ENCODE results near the gene NUP85. TPM values are rescaled to one million over a fixed set of nuclear protein-coding genes. Genes with fewer than 3 reads are reported as not detected.

NUP85 gene
- polyA plus RNA-seq, 1 donor from 2014 or later = 84.1 TPM

- no peaks in the 10 kb centered on the region for H4K20me1 ChIP-seq (ENCODE audit: insufficient read depth)
- no peaks in the 10 kb centered on the region for H3K9me3 ChIP-seq (ENCODE audit: low read length)
- no peaks in the 10 kb centered on the region for H3K36me3 ChIP-seq (ENCODE audit: insufficient read depth, low read length)
- TF ChIP-seq MXI1 (conservative IDR thresholded peaks at IDR 0.05; ENCODE audit: poor library complexity, severe bottlenecking) = no peak
- TF ChIP-seq RAD21 (conservative IDR thresholded peaks at IDR 0.05) = no peak
- no peak for TF ChIP-seq EP300 (conservative IDR thresholded peaks at IDR 0.05; ENCODE audit: poor library complexity, severe bottlenecking)
- no peak for TF ChIP-seq TAF1 (IDR thresholded peaks at IDR 0.05; ENCODE audit: low read depth)
- TF ChIP-seq SMC3 (conservative IDR thresholded peaks at IDR 0.05; ENCODE audit: poor library complexity) = no peak
- no peak for TF ChIP-seq POLR2AphosphoS5 (IDR thresholded peaks at IDR 0.05)
- TF ChIP-seq, protein P1, sequence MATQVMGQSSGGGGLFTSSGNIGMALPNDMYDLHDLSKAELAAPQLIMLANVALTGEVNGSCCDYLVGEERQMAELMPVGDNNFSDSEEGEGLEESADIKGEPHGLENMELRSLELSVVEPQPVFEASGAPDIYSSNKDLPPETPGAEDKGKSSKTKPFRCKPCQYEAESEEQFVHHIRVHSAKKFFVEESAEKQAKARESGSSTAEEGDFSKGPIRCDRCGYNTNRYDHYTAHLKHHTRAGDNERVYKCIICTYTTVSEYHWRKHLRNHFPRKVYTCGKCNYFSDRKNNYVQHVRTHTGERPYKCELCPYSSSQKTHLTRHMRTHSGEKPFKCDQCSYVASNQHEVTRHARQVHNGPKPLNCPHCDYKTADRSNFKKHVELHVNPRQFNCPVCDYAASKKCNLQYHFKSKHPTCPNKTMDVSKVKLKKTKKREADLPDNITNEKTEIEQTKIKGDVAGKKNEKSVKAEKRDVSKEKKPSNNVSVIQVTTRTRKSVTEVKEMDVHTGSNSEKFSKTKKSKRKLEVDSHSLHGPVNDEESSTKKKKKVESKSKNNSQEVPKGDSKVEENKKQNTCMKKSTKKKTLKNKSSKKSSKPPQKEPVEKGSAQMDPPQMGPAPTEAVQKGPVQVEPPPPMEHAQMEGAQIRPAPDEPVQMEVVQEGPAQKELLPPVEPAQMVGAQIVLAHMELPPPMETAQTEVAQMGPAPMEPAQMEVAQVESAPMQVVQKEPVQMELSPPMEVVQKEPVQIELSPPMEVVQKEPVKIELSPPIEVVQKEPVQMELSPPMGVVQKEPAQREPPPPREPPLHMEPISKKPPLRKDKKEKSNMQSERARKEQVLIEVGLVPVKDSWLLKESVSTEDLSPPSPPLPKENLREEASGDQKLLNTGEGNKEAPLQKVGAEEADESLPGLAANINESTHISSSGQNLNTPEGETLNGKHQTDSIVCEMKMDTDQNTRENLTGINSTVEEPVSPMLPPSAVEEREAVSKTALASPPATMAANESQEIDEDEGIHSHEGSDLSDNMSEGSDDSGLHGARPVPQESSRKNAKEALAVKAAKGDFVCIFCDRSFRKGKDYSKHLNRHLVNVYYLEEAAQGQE (IDR thresholded peaks at IDR 0.05; ENCODE audit: borderline replicate concordance) = no peak
- TF ChIP-seq CTCF (IDR thresholded peaks at IDR 0.05; ENCODE audit: poor library complexity, severe bottlenecking) = no peak
- no peak for TF ChIP-seq EZH2 (IDR thresholded peaks at IDR 0.05; ENCODE audit: borderline replicate concordance, insufficient read depth, low read length, poor library complexity, severe bottlenecking)
- no peak overlapping the region for H3K9ac ChIP-seq (ENCODE audit: low read length)
- no peaks in the 10 kb centered on the region for H3K79me2 ChIP-seq (replicated peaks; ENCODE audit: insufficient read depth, low read length)
- H3K27ac ChIP-seq (ENCODE audit: low read length) = no peak overlapping the region
- H2AFZ ChIP-seq (ENCODE audit: low read depth, low read length) = no peak overlapping the region
- no peaks in the 10 kb centered on the region for H3K9me2 ChIP-seq (ENCODE audit: insufficient read depth, low read length)
- H3K4me2 ChIP-seq (ENCODE audit: low read length) = no peak overlapping the region
- no peaks in the 10 kb centered on the region for H3K27me3 ChIP-seq (ENCODE audit: insufficient read depth, low read depth, low read length)
- no peak overlapping the region for H3K4me3 ChIP-seq (ENCODE audit: low read length)
- no peaks in the 10 kb centered on the region for H3F3A ChIP-seq (ENCODE audit: insufficient read depth, low read length, poor library complexity, severe bottlenecking)
These were observed 14.3 kb downstream of the NUP85 start for GRCh38 chr17:75219815-75220214.

- H3K27ac ChIP-seq (ENCODE audit: low read length) = no peak overlapping the region
- no peak overlapping the region for H3K4me3 ChIP-seq (ENCODE audit: low read length)
- no peak overlapping the region for H3K9ac ChIP-seq (ENCODE audit: low read length)
- H4K20me1 ChIP-seq (ENCODE audit: insufficient read depth) = no peaks in the 10 kb centered on the region
- no peak overlapping the region for H2AFZ ChIP-seq (ENCODE audit: low read depth, low read length)
- TF ChIP-seq RAD21 (conservative IDR thresholded peaks at IDR 0.05) (no peak), EZH2 (IDR thresholded peaks at IDR 0.05; ENCODE audit: borderline replicate concordance, insufficient read depth, low read length, poor library complexity, severe bottlenecking) (no peak), POLR2AphosphoS5 (IDR thresholded peaks at IDR 0.05) (no peak), TAF1 (IDR thresholded peaks at IDR 0.05; ENCODE audit: low read depth) (no peak), MXI1 (conservative IDR thresholded peaks at IDR 0.05; ENCODE audit: poor library complexity, severe bottlenecking) (no peak), SMC3 (conservative IDR thresholded peaks at IDR 0.05; ENCODE audit: poor library complexity) (no peak), CTCF (IDR thresholded peaks at IDR 0.05; ENCODE audit: poor library complexity, severe bottlenecking) (no peak), EP300 (conservative IDR thresholded peaks at IDR 0.05; ENCODE audit: poor library complexity, severe bottlenecking) (no peak)
- TF ChIP-seq, protein P1 (IDR thresholded peaks at IDR 0.05; ENCODE audit: borderline replicate concordance) = no peak
- no peaks in the 10 kb centered on the region for H3K36me3 ChIP-seq (ENCODE audit: insufficient read depth, low read length)
- H3K79me2 ChIP-seq (replicated peaks; ENCODE audit: insufficient read depth, low read length) = no peaks in the 10 kb centered on the region
- no peaks in the 10 kb centered on the region for H3K9me3 ChIP-seq (ENCODE audit: low read length)
- no peaks in the 10 kb centered on the region for H3F3A ChIP-seq (ENCODE audit: insufficient read depth, low read length, poor library complexity, severe bottlenecking)
- H3K9me2 ChIP-seq (ENCODE audit: insufficient read depth, low read length) = no peaks in the 10 kb centered on the region
- H3K4me2 ChIP-seq (ENCODE audit: low read length) = no peak overlapping the region
- no peaks in the 10 kb centered on the region for H3K27me3 ChIP-seq (ENCODE audit: insufficient read depth, low read depth, low read length)
These were observed 19.5 kb downstream of the NUP85 start for GRCh38 chr17:75225016-75225415.
